Muscle of leg (tissue), 16 donors: ENCODE results near the gene VCAN. TPM values are rescaled to one million over a fixed set of nuclear protein-coding genes. Genes with fewer than 3 reads are reported as not detected.
A peak's percentile ranks its signal among the peaks of the same experiment; 100 is the strongest.

ENCODE experiments used
- DNase-seq: peaks from one replicate; pipeline ENCODE4 v3.0.0; 2013
- H3K27ac ChIP-seq: one replicate; pipeline ENCODE4 v1.5.1; 2013; ENCODE audit warnings: mild to moderate bottlenecking, low read length, control low read depth
- H3K27me3 ChIP-seq: one replicate; pipeline ENCODE4 v1.6.1; 2013; ENCODE audit warnings: low read length; ENCODE audit not compliant: control insufficient read depth, insufficient read depth
- H3K36me3 ChIP-seq: one replicate; pipeline ENCODE4 v1.6.1; 2013; ENCODE audit warnings: low read length; ENCODE audit not compliant: control insufficient read depth, insufficient read depth
- H3K4me1 ChIP-seq: one replicate; pipeline ENCODE4 v1.6.1; 2013; ENCODE audit warnings: low read length; ENCODE audit not compliant: control insufficient read depth, insufficient read depth
- H3K4me3 ChIP-seq: one replicate; pipeline ENCODE4 v1.5.1; 2013; ENCODE audit warnings: low read length, control low read depth
- H3K9me3 ChIP-seq: replicated peaks from 2 replicates; pipeline ENCODE4 v1.6.1; 2013; ENCODE audit warnings: low read depth, low read length; ENCODE audit not compliant: control insufficient read depth
- WGBS: methylation state at CpG from one replicate; pipeline ENCODE4 v1.1.5; 2013; ENCODE audit warnings: missing lambda C conversion rate; ENCODE audit not compliant: insufficient coverage; 5-methylcytosine and 5-hydroxymethylcytosine counted together
- long read RNA-seq, 11 donors: transcript quantifications; one replicate each; lab custom pipeline, GENCODE V29; 2026
- polyA plus RNA-seq, 8 donors: library from polyadenylated mRNA; unstranded; fragments of 120-200 nt; gene quantifications; one replicate each; pipeline versions ENCODE4 v1.2.1 to v1.2.3, GENCODE V29; 2013; ENCODE audit warnings: inconsistent platforms in 1 of 8, low replicate concordance in 1 of 8; ENCODE audit not compliant: insufficient read length in 8 of 8, insufficient read depth in 1 of 8
- total RNA-seq: library from RNA; stranded (reverse); fragments of 120-200 nt; gene quantifications from one replicate; pipeline ENCODE4 v1.2.4, GENCODE V29; 2013

VCAN gene
- total RNA-seq: 248 TPM
- polyA plus RNA-seq: 100 to 1,000 TPM; 187 to 382 (median 258) TPM
- long read RNA-seq, donor 1, full-length matches to known transcripts: 49 of 82 reads
- long read RNA-seq, donor 1, partial matches to known transcripts: 33 of 82 reads
- long read RNA-seq, donor 1, other reads (novel, unspliced or antisense): 0 of 82 reads
- long read RNA-seq, donor 2, full-length matches to known transcripts: 12 of 12 reads
- long read RNA-seq, donor 2, partial matches to known transcripts: 0 of 12 reads
- long read RNA-seq, donor 2, other reads (novel, unspliced or antisense): 0 of 12 reads
- long read RNA-seq, donor 3, full-length matches to known transcripts: 60 of 78 reads
- long read RNA-seq, donor 3, partial matches to known transcripts: 18 of 78 reads
- long read RNA-seq, donor 3, other reads (novel, unspliced or antisense): 0 of 78 reads
- long read RNA-seq, donor 4, full-length matches to known transcripts: 55 of 105 reads
- long read RNA-seq, donor 4, partial matches to known transcripts: 50 of 105 reads
- long read RNA-seq, donor 4, other reads (novel, unspliced or antisense): 0 of 105 reads
- long read RNA-seq, donor 5, full-length matches to known transcripts: 133 of 222 reads
- long read RNA-seq, donor 5, partial matches to known transcripts: 89 of 222 reads
- long read RNA-seq, donor 5, other reads (novel, unspliced or antisense): 0 of 222 reads
- long read RNA-seq, donor 6, full-length matches to known transcripts: 57 of 165 reads
- long read RNA-seq, donor 6, partial matches to known transcripts: 108 of 165 reads
- long read RNA-seq, donor 6, other reads (novel, unspliced or antisense): 0 of 165 reads
- long read RNA-seq, donor 7, full-length matches to known transcripts: 93 of 140 reads
- long read RNA-seq, donor 7, partial matches to known transcripts: 47 of 140 reads
- long read RNA-seq, donor 7, other reads (novel, unspliced or antisense): 0 of 140 reads
- long read RNA-seq, donor 8, full-length matches to known transcripts: 68 of 101 reads
- long read RNA-seq, donor 8, partial matches to known transcripts: 33 of 101 reads
- long read RNA-seq, donor 8, other reads (novel, unspliced or antisense): 0 of 101 reads
- long read RNA-seq, donor 9, full-length matches to known transcripts: 56 of 89 reads
- long read RNA-seq, donor 9, partial matches to known transcripts: 33 of 89 reads
- long read RNA-seq, donor 9, other reads (novel, unspliced or antisense): 0 of 89 reads
- long read RNA-seq, donor 10, full-length matches to known transcripts: 110 of 198 reads
- long read RNA-seq, donor 10, partial matches to known transcripts: 88 of 198 reads
- long read RNA-seq, donor 10, other reads (novel, unspliced or antisense): 0 of 198 reads
- long read RNA-seq, donor 11, full-length matches to known transcripts: 69 of 106 reads
- long read RNA-seq, donor 11, partial matches to known transcripts: 37 of 106 reads
- long read RNA-seq, donor 11, other reads (novel, unspliced or antisense): 0 of 106 reads

- peak; percentile 98 for DNase-seq
- Histone ChIP-seq H3K27me3 (peaks cover 24% of the 10 kb centered on the region), H3K4me1 (peaks cover 18% of the 10 kb centered on the region), H3K27ac (peak within 1 kb of the TSS; percentile 96), H3K36me3 (no peaks in the 10 kb centered on the region), H3K4me3 (peak within 1 kb of the TSS; percentile 62), H3K9me3 (no peaks in the 10 kb centered on the region)
- WGBS: under 1% methylated on average over 20 of the region's 43 CpGs
These were observed at the start of gene VCAN for GRCh38 chr5:83471405-83472212. TSS of gene VCAN (plus strand) at chr5:83471744. CDS start at chr5:83483519, 11,775 bp downstream.

GRCh38 chr5:83422284-83422683, 49.3 kb upstream of the VCAN start:
- no peak overlapping the region for H3K27ac ChIP-seq
- no peak for DNase-seq
- no peaks in the 10 kb centered on the region for H3K9me3 ChIP-seq
- no CpG with 5 or more reads among the region's 1 CpG for WGBS
- H3K4me3 ChIP-seq: no peak overlapping the region
- no peaks in the 10 kb centered on the region for H3K27me3 ChIP-seq
- H3K4me1 ChIP-seq: no peaks in the 10 kb centered on the region
- no peaks in the 10 kb centered on the region for H3K36me3 ChIP-seq

GRCh38 chr5:83426855-83427254, 44.7 kb upstream of the VCAN start:
- H3K27ac ChIP-seq: no peak overlapping the region
- no peaks in the 10 kb centered on the region for H3K9me3 ChIP-seq
- no peaks in the 10 kb centered on the region for H3K4me1 ChIP-seq
- H3K36me3 ChIP-seq: no peaks in the 10 kb centered on the region
- H3K27me3 ChIP-seq: no peaks in the 10 kb centered on the region
- no CpG with 5 or more reads among the region's 1 CpG for WGBS
- DNase-seq: no peak
- H3K4me3 ChIP-seq: no peak overlapping the region

GRCh38 chr5:83428126-83428525, 43.4 kb upstream of the VCAN start:
- no peak overlapping the region for H3K4me3 ChIP-seq
- H3K27me3 ChIP-seq: no peaks in the 10 kb centered on the region
- H3K27ac ChIP-seq: no peak overlapping the region
- WGBS: no CpG with 5 or more reads among the region's 1 CpG
- no peaks in the 10 kb centered on the region for H3K4me1 ChIP-seq
- no peaks in the 10 kb centered on the region for H3K36me3 ChIP-seq
- H3K9me3 ChIP-seq: no peaks in the 10 kb centered on the region
- no peak for DNase-seq

- WGBS: 97% methylated on average over 3 of the region's 6 CpGs
- no peak overlapping the region for H3K4me3 ChIP-seq
- H3K27me3 ChIP-seq: no peaks in the 10 kb centered on the region
- H3K27ac ChIP-seq: no peak overlapping the region
- no peaks in the 10 kb centered on the region for H3K4me1 ChIP-seq
- no peaks in the 10 kb centered on the region for H3K9me3 ChIP-seq
- no peaks in the 10 kb centered on the region for H3K36me3 ChIP-seq
- no peak for DNase-seq
These were observed 42.7 kb upstream of the VCAN start for GRCh38 chr5:83428890-83429289.

- Histone ChIP-seq H3K27ac (no peak overlapping the region), H3K4me1 (no peaks in the 10 kb centered on the region), H3K27me3 (no peaks in the 10 kb centered on the region), H3K4me3 (no peak overlapping the region), H3K9me3 (no peaks in the 10 kb centered on the region), H3K36me3 (no peaks in the 10 kb centered on the region)
- peak; percentile 55 for DNase-seq
- 33% methylated on average over 4 of the region's 13 CpGs for WGBS
These were observed 41.2 kb upstream of the VCAN start for GRCh38 chr5:83430130-83431010.

- no peak overlapping the region for H3K27ac ChIP-seq
- H3K36me3 ChIP-seq: no peaks in the 10 kb centered on the region
- WGBS: no CpG with 5 or more reads among the region's 2 CpGs
- no peak for DNase-seq
- no peaks in the 10 kb centered on the region for H3K27me3 ChIP-seq
- no peaks in the 10 kb centered on the region for H3K4me1 ChIP-seq
- H3K9me3 ChIP-seq: no peaks in the 10 kb centered on the region
- no peak overlapping the region for H3K4me3 ChIP-seq
These were observed 37.7 kb upstream of the VCAN start for GRCh38 chr5:83433891-83434290.

- Histone ChIP-seq H3K27ac (no peak overlapping the region), H3K36me3 (no peaks in the 10 kb centered on the region), H3K4me1 (no peaks in the 10 kb centered on the region), H3K4me3 (no peak overlapping the region), H3K27me3 (no peaks in the 10 kb centered on the region), H3K9me3 (no peaks in the 10 kb centered on the region)
- 22% methylated on average over 1 of the region's 4 CpGs for WGBS
- peak; percentile 59 for DNase-seq
These were observed 36.6 kb upstream of the VCAN start for GRCh38 chr5:83434946-83435345.
